AG20443 (cell line): ENCODE data around the gene COA3.

Experiments
- DNase-seq: peaks from one replicate; pipeline ENCODE4 v3.0.0; 2012; ENCODE audit warnings: low spot score, mixed read lengths

Gene COA3

GRCh38 chr17:42817866-42818265 is 19.4 kb upstream of the COA3 start:
- DNase-seq = no peak

- DNase-seq = peak; percentile 75
These were observed 16.3 kb upstream of the COA3 start for GRCh38 chr17:42814633-42815399.

GRCh38 chr17:42809250-42809649 is 10.7 kb upstream of the COA3 start:
- peak; percentile 93 for DNase-seq

- DNase-seq = no peak
These were observed 7.7 kb upstream of the COA3 start for GRCh38 chr17:42806249-42806648.

- DNase-seq = no peak
These were observed 6.4 kb upstream of the COA3 start for GRCh38 chr17:42804918-42805367.

GRCh38 chr17:42803074-42803883 is 4.8 kb upstream of the COA3 start:
- DNase-seq = no peak

GRCh38 chr17:42798011-42798382 is 507 bp downstream of the COA3 start:
- no peak for DNase-seq

- no peak for DNase-seq
These were observed 1.2 kb downstream of the COA3 start for GRCh38 chr17:42797067-42798007.

- DNase-seq = no peak
These were observed 2.3 kb downstream of the COA3 start for GRCh38 chr17:42796066-42796758.

- no peak for DNase-seq
These were observed 3.0 kb downstream of the COA3 start for GRCh38 chr17:42795465-42795864.

- DNase-seq = no peak
These were observed 3.4 kb downstream of the COA3 start for GRCh38 chr17:42795061-42795460.

GRCh38 chr17:42792545-42792944 is 6.0 kb downstream of the COA3 start:
- no peak for DNase-seq

GRCh38 chr17:42791948-42792347 is 6.6 kb downstream of the COA3 start:
- DNase-seq = no peak

- no peak for DNase-seq
These were observed 11.2 kb downstream of the COA3 start for GRCh38 chr17:42787266-42787665.

GRCh38 chr17:42784811-42785592 is 13.5 kb downstream of the COA3 start:
- DNase-seq = no peak

GRCh38 chr17:42784409-42784808 is 14.1 kb downstream of the COA3 start:
- no peak for DNase-seq

GRCh38 chr17:42783791-42784138 is 14.7 kb downstream of the COA3 start:
- DNase-seq = no peak

- DNase-seq = peak; percentile 65
These were observed 15.3 kb downstream of the COA3 start for GRCh38 chr17:42783062-42783790.

- DNase-seq = peak; percentile 52
These were observed 16.1 kb downstream of the COA3 start for GRCh38 chr17:42782166-42783061.
